ENCODE data around the gene FBLIM1. TPM values are rescaled to one million over a fixed set of nuclear protein-coding genes. Genes with fewer than 3 reads are reported as not detected.

FBLIM1 gene
- total RNA-seq, 1 donor from 2014 or later: 136 TPM

GRCh38 chr1:15730936-15731335 is 27.7 kb upstream of the FBLIM1 start:
- no peak for DNase-seq (ENCODE audit: low read depth in 2 of 2)

GRCh38 chr1:15731735-15732685 is 26.6 kb upstream of the FBLIM1 start:
- no peak for DNase-seq (ENCODE audit: low read depth in 2 of 2)

- no peak for DNase-seq (ENCODE audit: low read depth in 2 of 2)
Measured at GRCh38 chr1:15732686-15733081, 25.9 kb upstream of the FBLIM1 start.

- no peak for DNase-seq (ENCODE audit: low read depth in 2 of 2)
Measured at GRCh38 chr1:15733218-15733725, 25.3 kb upstream of the FBLIM1 start.

- no peak for DNase-seq (ENCODE audit: low read depth in 2 of 2)
Measured at GRCh38 chr1:15733726-15734226, 24.8 kb upstream of the FBLIM1 start.

- DNase-seq (ENCODE audit: low read depth in 2 of 2): no peak
Measured at GRCh38 chr1:15734296-15734695, 24.3 kb upstream of the FBLIM1 start.

GRCh38 chr1:15734901-15735300 is 23.7 kb upstream of the FBLIM1 start:
- no peak for DNase-seq (ENCODE audit: low read depth in 2 of 2)

GRCh38 chr1:15735304-15736037 is 23.1 kb upstream of the FBLIM1 start:
- no peak for DNase-seq (ENCODE audit: low read depth in 2 of 2)

- DNase-seq (ENCODE audit: low read depth in 2 of 2): no peak
Measured at GRCh38 chr1:15736038-15736891, 22.3 kb upstream of the FBLIM1 start, which contains the start of gene SLC25A34. Gene SLC25A34 (plus strand): TSS chr1:15736258. CDS start chr1:15736486, 228 bp downstream.

- DNase-seq (ENCODE audit: low read depth in 2 of 2): no peak
Measured at GRCh38 chr1:15736892-15737261, 21.7 kb upstream of the FBLIM1 start.

- DNase-seq (ENCODE audit: low read depth in 2 of 2): no peak
Measured at GRCh38 chr1:15737324-15738319, 21.0 kb upstream of the FBLIM1 start.

GRCh38 chr1:15738416-15739113 is 20.0 kb upstream of the FBLIM1 start:
- no peak for DNase-seq (ENCODE audit: low read depth in 2 of 2)

- DNase-seq (ENCODE audit: low read depth in 2 of 2): no peak
Measured at GRCh38 chr1:15739259-15739658, 19.3 kb upstream of the FBLIM1 start.

GRCh38 chr1:15739745-15740144 is 18.9 kb upstream of the FBLIM1 start:
- DNase-seq (ENCODE audit: low read depth in 2 of 2): peak in 1 of 2 donors; percentile 31

- DNase-seq (ENCODE audit: low read depth in 2 of 2): peak in 1 of 2 donors; percentile 71
Measured at GRCh38 chr1:15740924-15741850, 17.4 kb upstream of the FBLIM1 start.

- no peak for DNase-seq (ENCODE audit: low read depth in 2 of 2)
Measured at GRCh38 chr1:15742339-15742801, 16.2 kb upstream of the FBLIM1 start, which contains the start of gene TMEM82. Gene TMEM82 (plus strand): TSS chr1:15742499. CDS start chr1:15742560, 61 bp downstream.

GRCh38 chr1:15744122-15744679 is 14.4 kb upstream of the FBLIM1 start:
- DNase-seq (ENCODE audit: low read depth in 2 of 2): no peak

- no peak for DNase-seq (ENCODE audit: low read depth in 2 of 2)
Measured at GRCh38 chr1:15747378-15747777, 11.2 kb upstream of the FBLIM1 start.

All from dermis microvascular lymphatic vessel endothelial cell (primary cell).